Trophoblast cell (in vitro differentiated cells and primary cell): ENCODE measurements around the gene KCNB1.

ENCODE experiments used
- DNase-seq, 2 donors: peaks; one replicate each; pipeline ENCODE4 v3.0.0-alpha.2; 2016
- H2AFZ ChIP-seq: 2 replicates; pipeline ENCODE4 v1.6.1; 2013; ENCODE audit warnings: low read length, moderate library complexity, mild to moderate bottlenecking; ENCODE audit not compliant: insufficient read depth, poor library complexity
- H2AK5ac ChIP-seq: 2 replicates; pipeline ENCODE4 v1.6.1; 2013; ENCODE audit warnings: mild to moderate bottlenecking, low read length
- H2BK120ac ChIP-seq: 2 replicates; pipeline ENCODE4 v1.6.1; 2013; ENCODE audit warnings: low read length, mild to moderate bottlenecking, moderate library complexity; ENCODE audit not compliant: insufficient read depth, poor library complexity
- H2BK12ac ChIP-seq: 2 replicates; pipeline ENCODE4 v1.6.1; 2013; ENCODE audit warnings: mild to moderate bottlenecking, low read length, moderate library complexity
- H2BK5ac ChIP-seq: 2 replicates; pipeline ENCODE4 v1.6.1; 2013; ENCODE audit warnings: low read length, low read depth, moderate library complexity, mild to moderate bottlenecking; ENCODE audit not compliant: poor library complexity
- H3K14ac ChIP-seq: 2 replicates; pipeline ENCODE4 v1.6.1; 2013; ENCODE audit warnings: mild to moderate bottlenecking, low read length
- H3K18ac ChIP-seq: 2 replicates; pipeline ENCODE4 v1.6.1; 2013; ENCODE audit warnings: mild to moderate bottlenecking, low read length
- H3K23ac ChIP-seq: 2 replicates; pipeline ENCODE4 v1.6.1; 2013; ENCODE audit warnings: low read length
- H3K27ac ChIP-seq: 2 replicates; pipeline ENCODE4 v1.5.1; 2013; ENCODE audit warnings: low read depth, mild to moderate bottlenecking, inconsistent platforms, low read length, moderate library complexity
- H3K27me3 ChIP-seq: 2 replicates; pipeline ENCODE4 v1.6.1; 2013; ENCODE audit warnings: inconsistent platforms, mild to moderate bottlenecking, low read length, moderate library complexity; ENCODE audit not compliant: insufficient read depth
- H3K36me3 ChIP-seq, 2 experiments: 1 replicate in 1 of 2; 2 replicates in 1 of 2; pipeline ENCODE4 v1.6.1; 2013; ENCODE audit warnings: low read length in 2 of 2, mild to moderate bottlenecking in 2 of 2, moderate library complexity in 1 of 2; ENCODE audit not compliant: insufficient read depth in 2 of 2, control insufficient read depth in 1 of 2
- H3K4ac ChIP-seq: 2 replicates; pipeline ENCODE4 v1.6.1; 2013; ENCODE audit warnings: low read depth, mild to moderate bottlenecking, low read length, moderate library complexity
- H3K4me1 ChIP-seq, 2 experiments: 1 replicate in 1 of 2; 2 replicates in 1 of 2; pipeline ENCODE4 v1.6.1; 2013; ENCODE audit warnings: low read length in 2 of 2, mild to moderate bottlenecking in 2 of 2, moderate library complexity in 1 of 2; ENCODE audit not compliant: insufficient read depth in 2 of 2, control insufficient read depth in 1 of 2
- H3K4me2 ChIP-seq: 2 replicates; pipeline ENCODE4 v1.6.1; 2013; ENCODE audit warnings: inconsistent platforms, mild to moderate bottlenecking, low read length, moderate library complexity
- H3K4me3 ChIP-seq: 2 replicates; pipeline ENCODE4 v1.5.1; 2013; ENCODE audit warnings: mild to moderate bottlenecking, low read depth, low read length, inconsistent platforms
- H3K79me1 ChIP-seq: one replicate; pipeline ENCODE4 v1.6.1; 2013; ENCODE audit warnings: low read length
- H3K79me2 ChIP-seq: 2 replicates; pipeline ENCODE4 v1.6.1; 2013; ENCODE audit warnings: low read length, mild to moderate bottlenecking; ENCODE audit not compliant: control insufficient read depth, insufficient read depth, poor library complexity
- H3K9ac ChIP-seq: 2 replicates; pipeline ENCODE4 v1.6.1; 2013; ENCODE audit warnings: mild to moderate bottlenecking, low read length
- H3K9me3 ChIP-seq: 2 replicates; pipeline ENCODE4 v1.6.1; 2013; ENCODE audit warnings: low read depth, mild to moderate bottlenecking, control low read depth, inconsistent platforms, low read length; ENCODE audit not compliant: insufficient read depth
- H4K12ac ChIP-seq: 2 replicates; pipeline ENCODE4 v1.6.1; 2013; ENCODE audit warnings: low read depth, mild to moderate bottlenecking, low read length, moderate library complexity
- H4K8ac ChIP-seq: 2 replicates; pipeline ENCODE4 v1.6.1; 2013; ENCODE audit warnings: low read depth, mild to moderate bottlenecking, low read length, moderate library complexity
- H4K91ac ChIP-seq: one replicate; pipeline ENCODE4 v1.6.1; 2013; ENCODE audit warnings: low read depth, mild to moderate bottlenecking, low read length, moderate library complexity
- WGBS: extraction: QIAGEN DNeasy Blood & Tissue Kit; methylation state at CpG from one replicate; pipeline ENCODE4 v1.1.7; 2013; ENCODE audit warnings: missing lambda C conversion rate; ENCODE audit not compliant: insufficient read length, insufficient coverage; ENCODE audit errors: extremely low coverage; 5-methylcytosine and 5-hydroxymethylcytosine counted together

Gene KCNB1

DNA sequence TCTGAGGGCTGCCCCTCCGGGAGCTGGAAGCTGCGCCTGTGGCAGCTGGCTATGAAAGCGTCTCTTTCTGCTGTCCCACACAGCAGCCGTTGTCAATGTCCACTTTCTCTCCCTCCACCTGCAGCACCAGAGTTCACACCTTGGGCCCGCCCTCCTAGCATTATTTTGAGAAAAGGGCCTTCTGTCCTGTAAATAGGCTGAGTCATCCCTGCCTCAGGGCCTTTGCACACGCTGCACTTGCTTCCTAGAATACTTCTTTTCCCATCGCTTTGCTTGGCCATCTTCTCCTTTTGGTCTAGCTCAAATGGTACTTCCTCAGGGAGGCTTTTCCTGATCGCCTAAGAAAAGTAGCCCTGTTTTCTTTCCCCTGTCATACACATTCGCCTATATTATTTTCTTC, 135.3 kb downstream of the KCNB1 start:
- no peak overlapping the region for H4K8ac ChIP-seq
- no peak overlapping the region for H2AK5ac ChIP-seq
- no peak overlapping the region for H3K9ac ChIP-seq
- no CpG with 5 or more reads among the region's 9 CpGs for WGBS
- no peak overlapping the region for H2BK12ac ChIP-seq
- H3K14ac ChIP-seq: no peak overlapping the region
- no peaks in the 10 kb centered on the region for H3K36me3 ChIP-seq
- H3K4me2 ChIP-seq: no peak overlapping the region
- no peak overlapping the region for H2AFZ ChIP-seq
- H2BK5ac ChIP-seq: no peak overlapping the region
- H3K4ac ChIP-seq: no peak overlapping the region
- H3K79me1 ChIP-seq: no peaks in the 10 kb centered on the region
- H4K91ac ChIP-seq: no peak overlapping the region
- no peak overlapping the region for H2BK120ac ChIP-seq
- no peak overlapping the region for H3K27ac ChIP-seq
- H3K4me1 ChIP-seq: peaks cover 0 to 5% of the 10 kb centered on the region in 2 experiments
- no peaks in the 10 kb centered on the region for H3K9me3 ChIP-seq
- H3K4me3 ChIP-seq: no peak overlapping the region
- H3K79me2 ChIP-seq: no peaks in the 10 kb centered on the region
- H3K18ac ChIP-seq: no peak overlapping the region
- DNase-seq: peak; percentile 65 to 84
- no peak overlapping the region for H4K12ac ChIP-seq
- H3K23ac ChIP-seq: no peak overlapping the region
- no peaks in the 10 kb centered on the region for H3K27me3 ChIP-seq

GRCh38 chr20:49346682-49347081, 135.8 kb downstream of the KCNB1 start:
- no peak overlapping the region for H2BK5ac ChIP-seq

DNA sequence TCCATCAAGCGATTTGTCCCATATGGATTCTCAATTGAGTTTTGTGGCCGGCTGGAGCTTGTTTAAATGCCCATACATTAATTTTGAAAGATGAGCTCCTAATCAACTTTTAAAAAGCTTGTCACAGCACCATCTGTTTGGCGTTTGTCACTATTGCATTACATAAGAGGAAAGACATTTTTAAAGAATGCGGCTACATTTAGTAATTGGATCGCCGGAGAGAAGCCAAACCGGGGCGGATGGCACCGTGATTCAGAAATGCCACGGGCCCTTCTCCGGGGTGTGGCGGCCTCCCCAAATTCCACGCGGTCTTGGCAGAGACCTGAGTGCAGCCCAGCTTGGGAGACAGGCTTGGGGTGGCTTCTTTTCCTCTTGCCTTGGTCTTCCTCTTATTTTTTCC, 136.9 kb downstream of the KCNB1 start:
- no peak overlapping the region for H3K9ac ChIP-seq

More at GRCh38 chr20:49346682-49347081, 135.8 kb downstream of the KCNB1 start:
- no peak for DNase-seq
- Histone ChIP-seq H3K79me1 (no peaks in the 10 kb centered on the region), H3K4me2 (no peak overlapping the region), H3K4me1 (peaks cover 0 to 5% of the 10 kb centered on the region in 2 experiments), H3K4me3 (no peak overlapping the region), H3K9ac (no peak overlapping the region), H2BK12ac (no peak overlapping the region), H3K27me3 (no peaks in the 10 kb centered on the region), H3K18ac (no peak overlapping the region), H3K14ac (no peak overlapping the region), H2BK120ac (no peak overlapping the region), H4K91ac (no peak overlapping the region), H3K79me2 (no peaks in the 10 kb centered on the region), H4K12ac (no peak overlapping the region), H3K23ac (no peak overlapping the region), H3K4ac (no peak overlapping the region), H3K36me3 (no peaks in the 10 kb centered on the region), H2AK5ac (no peak overlapping the region), H2AFZ (no peak overlapping the region), H3K9me3 (no peaks in the 10 kb centered on the region), H3K27ac (no peak overlapping the region), H4K8ac (no peak overlapping the region)
- no CpG with 5 or more reads among the region's 3 CpGs for WGBS

GRCh38 chr20:49344975-49345374, 137.5 kb downstream of the KCNB1 start:
- Histone ChIP-seq H3K4me3 (no peak overlapping the region), H3K4ac (no peak overlapping the region), H2AFZ (no peak overlapping the region), H3K4me1 (peaks cover 0 to 5% of the 10 kb centered on the region in 2 experiments), H3K27ac (no peak overlapping the region), H3K79me2 (no peaks in the 10 kb centered on the region), H3K14ac (no peak overlapping the region), H4K91ac (no peak overlapping the region), H2BK5ac (no peak overlapping the region), H3K36me3 (no peaks in the 10 kb centered on the region), H4K12ac (no peak overlapping the region), H2AK5ac (no peak overlapping the region), H3K4me2 (no peak overlapping the region), H3K9ac (no peak overlapping the region), H3K9me3 (no peaks in the 10 kb centered on the region), H3K79me1 (no peaks in the 10 kb centered on the region), H3K27me3 (no peaks in the 10 kb centered on the region), H4K8ac (no peak overlapping the region), H2BK120ac (no peak overlapping the region), H2BK12ac (no peak overlapping the region), H3K18ac (no peak overlapping the region), H3K23ac (no peak overlapping the region)
- peak in 1 of 2 donors; percentile 7 for DNase-seq
- no CpG with 5 or more reads among the region's 9 CpGs for WGBS

More for the DNA sequence above, 136.9 kb downstream of the KCNB1 start:
- Histone ChIP-seq H2AFZ (no peak overlapping the region), H4K8ac (no peak overlapping the region), H3K27ac (no peak overlapping the region), H4K91ac (no peak overlapping the region), H2BK120ac (no peak overlapping the region), H3K4me2 (no peak overlapping the region), H3K4ac (no peak overlapping the region), H3K9me3 (no peaks in the 10 kb centered on the region), H3K79me2 (no peaks in the 10 kb centered on the region), H2BK5ac (no peak overlapping the region), H3K36me3 (no peaks in the 10 kb centered on the region), H3K79me1 (no peaks in the 10 kb centered on the region), H2BK12ac (no peak overlapping the region), H3K18ac (no peak overlapping the region), H4K12ac (no peak overlapping the region), H3K4me3 (no peak overlapping the region), H3K23ac (no peak overlapping the region), H3K14ac (no peak overlapping the region), H3K27me3 (no peaks in the 10 kb centered on the region), H3K4me1 (peaks cover 0 to 5% of the 10 kb centered on the region in 2 experiments), H2AK5ac (no peak overlapping the region)
- no CpG with 5 or more reads among the region's 14 CpGs for WGBS
- DNase-seq: peak in 1 of 2 donors; percentile 56
